NK-92 (cell line): ENCODE data around the gene RIPOR3.
"Not testable (repeated sequence)": the region's sequence is repeated elsewhere in the genome, so short reads cannot be mapped to it uniquely, and the experiment has no call there.

Experiments used
- DNase-seq: peaks from one replicate; lab custom pipeline; 2025; ENCODE audit not compliant: unreplicated experiment; lab: John Stamatoyannopoulos, UW

Gene RIPOR3

DNA sequence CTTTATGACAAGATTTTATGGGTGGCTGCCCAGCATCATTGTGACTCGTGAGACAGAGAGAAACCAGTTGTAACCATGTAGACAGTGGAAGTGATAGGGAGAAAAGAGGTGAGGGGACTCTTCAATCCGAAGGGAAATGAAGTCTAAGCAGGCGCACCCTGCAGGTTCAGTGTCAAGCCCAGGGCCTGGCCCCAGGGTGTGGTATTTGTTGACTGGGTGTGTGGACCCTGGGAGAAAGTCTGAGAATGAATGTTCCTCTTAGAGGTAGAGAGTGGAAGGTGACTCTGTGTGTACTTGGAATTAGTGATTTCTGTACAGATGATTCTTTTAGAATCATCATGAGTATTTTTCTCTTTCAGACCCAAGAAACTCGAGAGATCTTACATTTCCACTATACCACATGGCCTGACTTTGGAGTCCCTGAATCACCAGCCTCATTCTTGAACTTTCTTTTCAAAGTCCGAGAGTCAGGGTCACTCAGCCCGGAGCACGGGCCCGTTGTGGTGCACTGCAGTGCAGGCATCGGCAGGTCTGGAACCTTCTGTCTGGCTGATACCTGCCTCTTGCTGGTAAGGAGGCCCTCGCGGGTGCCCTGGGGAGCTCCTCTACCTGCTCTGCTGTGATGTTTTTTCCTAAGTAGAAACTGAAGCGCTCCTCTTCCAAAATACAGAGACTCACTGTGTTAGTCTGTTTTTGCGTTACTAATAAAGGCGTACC is 113.1 kb downstream of the RIPOR3 start:
- no peak for DNase-seq

DNA sequence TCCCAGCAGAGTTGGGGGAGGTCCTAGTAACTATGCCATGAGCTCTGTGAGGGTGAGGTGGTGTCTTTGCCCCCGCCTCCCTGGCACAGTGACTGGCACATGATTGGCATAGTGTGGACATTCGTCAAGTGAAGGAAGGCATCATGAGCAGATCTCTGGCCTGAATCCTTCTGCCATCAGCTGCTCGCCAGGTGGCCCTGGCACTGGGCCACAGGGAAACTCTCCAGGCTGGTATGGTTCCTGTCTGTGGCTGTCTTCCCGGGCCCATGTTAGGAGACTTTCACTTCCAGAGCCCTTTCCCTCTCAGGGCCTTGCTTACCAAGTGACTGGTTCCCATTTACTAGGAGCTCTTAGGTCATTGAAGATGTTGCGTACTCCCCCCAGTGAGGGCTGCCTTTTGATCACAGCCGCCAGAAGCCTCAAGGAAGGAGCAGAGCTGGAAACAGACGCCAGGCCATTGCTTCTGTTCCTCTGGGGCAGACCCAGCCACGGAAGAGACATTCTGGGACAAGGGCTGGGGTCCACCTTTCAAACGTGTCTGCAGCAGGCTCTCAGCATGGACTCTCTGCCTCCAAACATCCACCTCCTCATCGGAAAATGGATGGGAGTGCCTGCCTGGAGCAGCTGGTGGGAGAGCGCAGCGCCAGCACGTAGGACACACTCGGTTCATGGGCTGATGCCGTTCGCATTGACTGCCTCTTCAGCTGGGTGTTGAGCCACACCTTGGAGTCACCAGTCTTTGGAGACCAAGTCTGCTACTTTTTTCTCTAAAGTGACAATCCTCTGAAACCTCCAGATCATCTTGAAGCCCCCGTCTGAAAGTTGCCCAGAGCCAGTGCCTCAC is 113.9 kb downstream of the RIPOR3 start:
- no peak for DNase-seq

GRCh38 chr20:50575865-50576720 is 115.2 kb downstream of the RIPOR3 start:
- DNase-seq, result no peak

GRCh38 chr20:50574586-50574985 is 116.8 kb downstream of the RIPOR3 start:
- no peak for DNase-seq

- DNase-seq, result no peak
Measured at GRCh38 chr20:50574108-50574507, 117.2 kb downstream of the RIPOR3 start.

- no peak for DNase-seq
Measured at GRCh38 chr20:50572938-50573777, 118.2 kb downstream of the RIPOR3 start.

- DNase-seq, result no peak
Measured at GRCh38 chr20:50571466-50571865, 119.9 kb downstream of the RIPOR3 start.

GRCh38 chr20:50569864-50570836 is 121.2 kb downstream of the RIPOR3 start:
- no peak for DNase-seq

DNA sequence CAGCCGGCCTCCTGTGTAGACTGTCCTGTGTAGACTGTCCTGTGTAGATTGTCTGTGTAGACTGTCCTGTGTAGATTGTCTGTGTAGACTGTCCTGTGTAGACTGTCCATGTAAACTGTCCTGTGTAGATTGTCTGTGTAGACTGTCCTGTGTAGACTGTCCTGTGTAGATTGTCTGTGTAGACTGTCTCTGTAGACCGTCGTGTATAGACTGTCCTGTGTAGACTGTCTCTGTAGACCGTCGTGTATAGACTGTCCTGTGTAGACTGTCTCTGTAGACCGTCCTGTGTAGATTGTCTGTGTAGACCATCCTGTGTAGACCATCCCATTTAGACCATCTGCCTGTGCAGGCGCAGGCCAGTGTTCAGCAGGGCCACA is 121.9 kb downstream of the RIPOR3 start:
- DNase-seq, result not testable (repeated sequence)

DNA sequence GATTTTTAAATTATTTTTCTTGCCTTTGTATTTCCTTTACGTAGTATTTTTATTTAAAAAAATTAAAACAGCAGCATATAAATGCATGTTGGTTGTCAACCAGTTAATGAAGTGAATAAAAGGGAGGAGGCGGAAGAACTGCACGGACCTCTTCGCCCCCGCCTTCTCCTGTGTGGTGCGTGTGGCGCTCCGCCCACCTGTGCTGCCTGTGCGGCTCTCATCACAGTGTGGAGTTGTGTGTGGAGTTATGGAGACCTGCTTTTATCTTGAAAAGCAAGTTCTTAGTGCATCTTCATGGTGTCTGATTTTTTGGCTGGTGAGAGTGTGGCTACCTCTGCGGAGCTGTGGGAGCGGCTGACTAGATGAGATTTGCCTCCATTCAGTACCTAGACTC is 122.8 kb downstream of the RIPOR3 start:
- DNase-seq, result no peak

- no peak for DNase-seq
Measured at GRCh38 chr20:50567860-50568548, 123.3 kb downstream of the RIPOR3 start.

DNA sequence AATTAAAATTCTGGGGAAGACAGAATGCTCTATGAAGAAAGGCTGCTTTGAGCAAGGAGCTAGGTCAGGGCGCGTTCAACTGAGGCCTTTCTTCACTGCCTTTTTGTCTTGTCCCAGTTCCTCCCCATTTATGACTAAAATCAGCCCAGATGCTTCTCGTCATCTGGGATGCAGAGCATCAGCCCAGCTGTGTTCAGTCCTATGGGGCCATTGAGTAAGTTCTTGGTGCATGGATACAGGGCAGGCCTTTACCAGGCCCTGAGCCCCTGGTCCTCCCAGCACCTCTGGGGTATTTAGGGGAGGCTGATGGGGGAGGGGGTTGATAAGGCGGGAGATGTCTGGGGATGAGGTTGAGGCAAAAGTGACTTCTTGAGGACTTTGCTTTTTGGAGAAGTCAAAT is 125.5 kb downstream of the RIPOR3 start:
- DNase-seq, result no peak

- no peak for DNase-seq
Measured at GRCh38 chr20:50565383-50565782, 126.0 kb downstream of the RIPOR3 start.

DNA sequence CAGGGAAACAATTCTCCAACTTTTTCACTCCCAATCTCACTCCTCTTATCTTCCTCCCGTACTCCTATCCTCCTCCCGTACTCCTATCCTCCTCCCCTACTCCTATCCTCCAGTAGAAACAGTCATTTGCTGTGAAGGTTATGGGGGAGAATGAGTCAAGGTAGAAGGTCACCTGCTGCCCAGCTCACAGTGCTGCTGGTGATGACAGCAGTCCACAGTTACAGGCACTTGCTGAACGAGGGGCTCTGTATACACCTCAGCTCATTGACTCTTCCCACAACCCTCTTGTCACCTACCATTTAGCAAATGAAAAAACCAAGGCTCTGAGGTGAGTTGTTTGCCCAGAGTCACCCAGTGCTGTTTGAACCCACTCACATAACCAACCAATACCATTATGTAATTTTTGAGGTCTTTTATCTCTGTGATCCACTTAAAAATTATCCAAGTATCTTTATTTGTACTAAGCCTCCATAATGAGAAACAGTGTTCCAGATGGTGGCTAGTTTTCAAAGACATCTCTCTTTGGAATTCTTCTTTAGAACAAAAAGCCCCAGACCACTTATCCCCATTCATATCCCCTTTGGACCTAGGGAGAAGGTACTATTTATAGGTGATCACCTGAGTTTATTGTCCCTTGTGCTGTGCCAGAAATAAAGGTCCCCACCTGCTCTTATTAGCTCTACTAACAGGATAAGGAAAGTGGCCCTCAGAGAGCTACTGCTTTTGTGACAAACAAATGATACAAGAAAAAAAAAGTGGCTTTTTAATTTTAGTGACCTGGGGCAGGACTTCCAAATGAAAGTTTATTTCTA is 128.0 kb downstream of the RIPOR3 start:
- no peak for DNase-seq

- no peak for DNase-seq
Measured at GRCh38 chr20:50562262-50562701, 129.1 kb downstream of the RIPOR3 start.

DNA sequence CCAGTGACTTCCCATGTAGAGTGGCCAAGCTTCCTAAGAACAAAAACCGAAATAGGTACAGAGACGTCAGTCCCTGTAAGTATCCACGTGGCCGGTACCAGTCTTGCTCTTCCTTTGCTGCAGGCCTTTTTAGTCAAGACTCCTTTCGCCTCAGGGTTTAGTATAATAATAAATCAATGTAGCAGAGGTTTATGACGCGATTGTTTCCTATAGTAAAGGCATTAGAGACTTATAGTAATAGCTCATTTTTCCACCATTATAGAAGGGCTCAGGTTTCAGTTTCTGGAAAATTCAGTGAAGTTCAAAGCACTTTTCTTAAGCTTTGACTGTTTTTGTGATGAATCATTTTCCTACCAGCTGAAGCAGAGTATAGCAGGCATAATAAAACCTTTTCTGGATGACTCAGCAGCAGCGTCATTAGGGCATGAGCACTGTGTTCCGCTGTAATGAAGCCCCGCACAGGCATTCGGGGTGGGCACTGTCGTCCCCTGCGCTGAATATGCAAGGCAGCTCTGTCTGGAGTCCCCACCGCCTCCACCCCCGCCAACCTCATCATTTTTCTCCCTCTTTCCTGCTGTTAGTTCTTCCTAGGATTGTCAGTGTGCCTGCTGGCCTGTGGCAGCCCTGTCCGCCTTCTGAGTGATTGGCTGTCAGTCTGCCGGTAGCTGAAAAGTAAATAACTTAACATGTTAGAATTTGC is 129.8 kb downstream of the RIPOR3 start:
- no peak for DNase-seq

DNA sequence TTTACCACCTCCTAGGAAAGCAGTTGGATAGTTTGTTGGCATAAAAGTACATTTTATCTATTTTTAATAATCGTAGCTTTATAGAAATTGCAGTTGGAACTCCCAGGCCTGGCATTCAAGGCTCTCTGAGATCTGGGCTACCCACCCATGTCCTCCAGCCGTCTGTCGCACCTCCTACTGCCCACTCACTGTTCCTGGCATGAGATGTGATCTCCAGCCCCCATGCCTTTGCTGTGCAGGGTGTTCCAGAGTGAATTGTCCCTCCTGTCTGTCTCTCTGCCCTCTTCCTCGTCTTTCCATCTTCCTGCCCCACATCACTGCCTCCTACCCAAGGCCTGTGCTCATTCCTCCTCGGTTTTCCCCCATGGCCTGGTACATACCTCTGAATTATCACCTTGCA is 130.5 kb downstream of the RIPOR3 start:
- no peak for DNase-seq
